DND-41 (cell line): ENCODE measurements around the gene FAM120A.

Experiments
- ATAC-seq: fragments of 200-7000 bp; cut with Tn5 transposase; 3 replicates; pipeline ENCODE4 v1.9.1; 2021; ENCODE audit warnings: low read depth; ENCODE audit not compliant: insufficient read depth
- DNase-seq: peaks from one replicate; pipeline ENCODE4 v3.0.0-alpha.2; 2020
- H2AFZ ChIP-seq: 2 replicates; pipeline ENCODE4 v1.6.0; 2012; ENCODE audit warnings: low read depth, low read length
- H3K27ac ChIP-seq: 2 replicates; pipeline ENCODE4 v1.5.1; 2012; ENCODE audit warnings: low read length, inconsistent platforms
- H3K27me3 ChIP-seq: fragments of 200-600 bp; sonication (generic); 2 replicates; pipeline ENCODE4 v1.6.0; 2012; ENCODE audit warnings: low read length, mild to moderate bottlenecking, inconsistent platforms; ENCODE audit not compliant: insufficient read depth, poor library complexity
- H3K36me3 ChIP-seq: 2 replicates; pipeline ENCODE4 v1.5.1; 2012; ENCODE audit warnings: low read length, inconsistent platforms; ENCODE audit not compliant: insufficient read depth
- H3K4me1 ChIP-seq: 2 replicates; pipeline ENCODE4 v1.5.1; 2012; ENCODE audit warnings: mild to moderate bottlenecking, low read length; ENCODE audit not compliant: insufficient read depth
- H3K4me2 ChIP-seq: 2 replicates; pipeline ENCODE4 v1.6.0; 2012; ENCODE audit warnings: mild to moderate bottlenecking, moderate library complexity, low read length, inconsistent platforms; ENCODE audit not compliant: insufficient read depth
- H3K4me3 ChIP-seq, 2 experiments: fragments of 200-600 bp in 1 of 2; shearing (Covaris generic) in 1 of 2; 2 replicates each; pipeline ENCODE4 v1.5.1; 2012 to 2016; ENCODE audit warnings: inconsistent platforms in 2 of 2, low read length in 2 of 2, mild to moderate bottlenecking in 2 of 2, low read depth in 1 of 2, moderate library complexity in 1 of 2
- H3K79me2 ChIP-seq: 2 replicates; pipeline ENCODE4 v1.6.0; 2012; ENCODE audit warnings: low read length, inconsistent platforms; ENCODE audit not compliant: insufficient read depth
- H3K9ac ChIP-seq: 2 replicates; pipeline ENCODE4 v1.6.0; 2012; ENCODE audit warnings: low read depth, mild to moderate bottlenecking, inconsistent platforms, low read length, moderate library complexity
- H3K9me3 ChIP-seq: 2 replicates; pipeline ENCODE4 v1.5.1; 2012; ENCODE audit warnings: low read length, moderate library complexity, mild to moderate bottlenecking, inconsistent platforms; ENCODE audit not compliant: insufficient read depth, severe bottlenecking
- H4K20me1 ChIP-seq: 2 replicates; pipeline ENCODE4 v1.6.0; 2012; ENCODE audit warnings: low read length; ENCODE audit not compliant: insufficient read depth
- CTCF ChIP-seq: IDR thresholded peaks from 2 replicates; pipeline ENCODE4 v1.5.1; 2012; ENCODE audit warnings: borderline replicate concordance, low read length, moderate library complexity, mild to moderate bottlenecking; ENCODE audit not compliant: poor library complexity, severe bottlenecking; ENCODE audit errors: extremely low read depth
- EZH2 ChIP-seq: IDR thresholded peaks from 3 replicates; pipeline ENCODE4 v1.6.1; 2012; ENCODE audit warnings: borderline replicate concordance, low read depth, mild to moderate bottlenecking, moderate library complexity, low read length, inconsistent platforms; ENCODE audit not compliant: severe bottlenecking

FAM120A gene

GRCh38 chr9:93415176-93415690, 36.3 kb upstream of the FAM120A start:
- H4K20me1 ChIP-seq = no peaks in the 10 kb centered on the region
- no peak overlapping the region for H3K9ac ChIP-seq
- no peaks in the 10 kb centered on the region for H3K36me3 ChIP-seq
- H3K9me3 ChIP-seq = peaks cover 3% of the 10 kb centered on the region
- H3K27ac ChIP-seq = no peak overlapping the region
- no peak overlapping the region for H3K4me2 ChIP-seq
- no peak for ATAC-seq
- no peak overlapping the region for H2AFZ ChIP-seq
- TF ChIP-seq CTCF = no peak
- TF ChIP-seq EZH2 = no peak
- H3K27me3 ChIP-seq = no peaks in the 10 kb centered on the region
- H3K4me3 ChIP-seq = no peak overlapping the region
- H3K4me1 ChIP-seq = no peaks in the 10 kb centered on the region
- DNase-seq = no peak
- no peaks in the 10 kb centered on the region for H3K79me2 ChIP-seq

- H3K36me3 ChIP-seq = no peaks in the 10 kb centered on the region
- no peaks in the 10 kb centered on the region for H3K27me3 ChIP-seq
- no peak for TF ChIP-seq CTCF
- TF ChIP-seq EZH2 = no peak
- H3K4me3 ChIP-seq = no peak overlapping the region
- no peak overlapping the region for H2AFZ ChIP-seq
- DNase-seq (no peak), ATAC-seq (no peak)
- H3K4me2 ChIP-seq = no peak overlapping the region
- no peaks in the 10 kb centered on the region for H4K20me1 ChIP-seq
- H3K27ac ChIP-seq = no peak overlapping the region
- H3K9me3 ChIP-seq = peaks cover 3% of the 10 kb centered on the region
- no peaks in the 10 kb centered on the region for H3K4me1 ChIP-seq
- no peak overlapping the region for H3K9ac ChIP-seq
- H3K79me2 ChIP-seq = no peaks in the 10 kb centered on the region
Measured at GRCh38 chr9:93416530-93417235, 34.8 kb upstream of the FAM120A start.

GRCh38 chr9:93417538-93417937, 33.9 kb upstream of the FAM120A start:
- H3K27ac ChIP-seq = no peak overlapping the region
- DNase-seq (no peak), ATAC-seq (no peak)
- H3K79me2 ChIP-seq = no peaks in the 10 kb centered on the region
- no peak overlapping the region for H3K4me3 ChIP-seq
- H3K36me3 ChIP-seq = no peaks in the 10 kb centered on the region
- peaks cover 3% of the 10 kb centered on the region for H3K9me3 ChIP-seq
- H4K20me1 ChIP-seq = no peaks in the 10 kb centered on the region
- no peak overlapping the region for H3K4me2 ChIP-seq
- H3K9ac ChIP-seq = no peak overlapping the region
- no peak for TF ChIP-seq EZH2
- H3K4me1 ChIP-seq = no peaks in the 10 kb centered on the region
- no peak overlapping the region for H2AFZ ChIP-seq
- no peaks in the 10 kb centered on the region for H3K27me3 ChIP-seq

GRCh38 chr9:93419023-93419422, 32.5 kb upstream of the FAM120A start:
- Histone ChIP-seq H3K27me3 (no peaks in the 10 kb centered on the region), H3K4me2 (no peak overlapping the region), H3K4me3 (no peak overlapping the region), H3K4me1 (no peaks in the 10 kb centered on the region), H3K79me2 (no peaks in the 10 kb centered on the region), H4K20me1 (no peaks in the 10 kb centered on the region), H3K36me3 (no peaks in the 10 kb centered on the region), H3K9me3 (peaks cover 3% of the 10 kb centered on the region), H3K27ac (no peak overlapping the region), H2AFZ (no peak overlapping the region), H3K9ac (no peak overlapping the region)
- TF ChIP-seq CTCF (no peak), EZH2 (no peak)
- no peak for DNase-seq
- ATAC-seq = no peak
